Measurements from ENCODE around the gene FBXO47. TPM values are rescaled to one million over a fixed set of nuclear protein-coding genes. Genes with fewer than 3 reads are reported as not detected.

FBXO47 gene
- total and polyA plus RNA-seq, 9 donors = not detected

- Histone ChIP-seq H3K36me3 (no peaks in the 10 kb centered on the region), H3K4me3 (no peak overlapping the region), H3K4me1 (ENCODE audit: insufficient read depth) (peaks cover 4% of the 10 kb centered on the region), H3K27ac (peak overlapping the region in 1 of 2 donors; percentile 32), H3K9me3 (no peaks in the 10 kb centered on the region), H3K27me3 (no peaks in the 10 kb centered on the region)
- WGBS, 3 donors = 48 to 53% (median 49%) methylated on average over 4 of the region's 4 CpGs
- intact Hi-C loops (cut with DNase I) = no loop called here
- DNase-seq = no peak
- TF ChIP-seq EP300 (IDR thresholded peaks at IDR 0.05) (no peak), POLR2A (IDR thresholded peaks at IDR 0.05) (no peak), CTCF (IDR thresholded peaks at IDR 0.05) (no peak)
These were observed 47.0 kb upstream of the FBXO47 start for GRCh38 chr17:39014044-39014794.

- Histone ChIP-seq H3K27ac (no peak overlapping the region), H3K27me3 (no peaks in the 10 kb centered on the region), H3K4me3 (no peak overlapping the region), H3K4me1 (ENCODE audit: insufficient read depth) (peaks cover 4% of the 10 kb centered on the region), H3K9me3 (no peaks in the 10 kb centered on the region), H3K36me3 (no peaks in the 10 kb centered on the region)
- DNase-seq = no peak
- 93 to 95% (median 94%) methylated on average over 7 of the region's 7 CpGs for WGBS, 3 donors
- TF ChIP-seq EP300 (IDR thresholded peaks at IDR 0.05) = no peak
- TF ChIP-seq CTCF (IDR thresholded peaks at IDR 0.05) = no peak
- no peak for TF ChIP-seq POLR2A (IDR thresholded peaks at IDR 0.05)
- intact Hi-C loops (cut with DNase I) = no loop called here
These were observed 45.5 kb upstream of the FBXO47 start for GRCh38 chr17:39012725-39013124.

DNA sequence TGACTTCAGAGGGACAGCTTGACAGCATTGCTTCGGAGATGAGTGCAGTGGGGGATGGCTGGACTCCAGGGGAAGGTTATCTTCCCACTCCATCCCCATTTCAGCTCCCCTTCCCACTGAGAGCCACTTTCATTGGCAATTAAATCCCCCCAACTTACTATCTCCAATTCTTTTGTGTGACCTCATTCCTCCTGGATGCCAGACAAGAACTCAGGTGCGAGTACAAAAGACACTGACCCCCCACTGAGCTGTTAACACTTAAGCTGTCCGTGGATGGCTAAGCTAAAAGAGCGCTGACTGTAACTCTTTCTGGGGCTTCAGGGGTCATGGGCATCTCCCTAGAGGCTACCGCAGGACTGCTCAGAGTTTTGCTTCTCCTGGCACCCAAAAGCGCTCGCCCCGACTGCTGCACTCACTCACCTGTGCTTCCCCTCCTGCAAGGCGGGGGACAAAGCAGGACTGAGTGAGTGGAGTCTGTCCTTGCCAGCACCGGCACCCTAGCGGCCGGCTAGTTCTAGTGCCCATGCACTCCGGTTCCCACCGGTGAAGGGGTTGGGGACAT is 44.8 kb upstream of the FBXO47 start:
- DNase-seq = no peak
- H3K27ac ChIP-seq = no peak overlapping the region
- intact Hi-C loops (cut with DNase I) = no loop called here
- H3K27me3 ChIP-seq = no peaks in the 10 kb centered on the region
- H3K9me3 ChIP-seq = no peaks in the 10 kb centered on the region
- peaks cover 4% of the 10 kb centered on the region for H3K4me1 ChIP-seq (ENCODE audit: insufficient read depth)
- no peak overlapping the region for H3K4me3 ChIP-seq
- H3K36me3 ChIP-seq = no peaks in the 10 kb centered on the region
- TF ChIP-seq EP300 (IDR thresholded peaks at IDR 0.05) = no peak
- no peak for TF ChIP-seq CTCF (IDR thresholded peaks at IDR 0.05)
- no peak for TF ChIP-seq POLR2A (IDR thresholded peaks at IDR 0.05)
- WGBS, 3 donors = 84 to 87% (median 86%) methylated on average over 14 of the region's 14 CpGs

DNA sequence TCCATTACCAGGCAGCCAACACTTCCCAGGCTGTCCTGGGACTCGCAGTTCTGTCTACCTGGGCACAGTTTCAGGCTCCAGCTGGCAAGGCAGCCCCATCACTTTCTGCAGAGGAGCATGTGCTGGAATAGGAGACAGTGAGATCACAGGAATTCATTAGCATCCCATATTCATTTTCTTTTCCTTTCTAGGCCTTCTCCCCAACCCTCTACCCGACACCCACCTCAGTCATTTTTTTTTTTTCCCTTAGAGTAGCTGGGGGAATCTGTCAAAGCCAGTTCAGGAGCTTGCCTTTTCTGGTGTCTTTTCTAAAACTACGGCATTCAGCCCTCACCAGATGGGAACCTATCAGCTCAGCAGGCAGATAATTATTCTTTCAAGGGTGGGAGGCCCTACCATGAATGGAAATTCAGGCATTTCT is 42.4 kb upstream of the FBXO47 start:
- no peaks in the 10 kb centered on the region for H3K27me3 ChIP-seq
- DNase-seq = no peak
- WGBS, 3 donors = 68 to 79% (median 75%) methylated on average over 3 of the region's 3 CpGs

More for the DNA sequence above, 42.4 kb upstream of the FBXO47 start:
- Histone ChIP-seq H3K4me3 (no peak overlapping the region), H3K36me3 (no peaks in the 10 kb centered on the region), H3K27ac (no peak overlapping the region), H3K4me1 (ENCODE audit: insufficient read depth) (peaks cover 1% of the 10 kb centered on the region), H3K9me3 (no peaks in the 10 kb centered on the region)
- TF ChIP-seq POLR2A (IDR thresholded peaks at IDR 0.05) (no peak), CTCF (IDR thresholded peaks at IDR 0.05) (no peak), EP300 (IDR thresholded peaks at IDR 0.05) (no peak)
- intact Hi-C loops (cut with DNase I) = loop anchor here in 1 of 4 donors (10.0 kb wide), 1 partner anchor 45 kb away; no protein-coding TSS in a partner anchor
